Nephron (organoid): ENCODE data around the gene LENG9.
A peak's percentile ranks its signal among the peaks of the same experiment; 100 is the strongest.

ENCODE experiments used
- H3K27ac Mint-ChIP-seq, 3 experiments: 2 replicates each; pipeline ENCODE4 v1.8.0; 2020; ENCODE audit warnings: mixed read lengths in 3 of 3, mild to moderate bottlenecking in 2 of 3, moderate library complexity in 1 of 3
- H3K27me3 Mint-ChIP-seq: 2 replicates; pipeline ENCODE4 v1.8.0; 2021; ENCODE audit warnings: low read depth, mild to moderate bottlenecking, moderate library complexity, mixed read lengths
- H3K36me3 Mint-ChIP-seq: 2 replicates; pipeline ENCODE4 v1.8.0; 2020; ENCODE audit warnings: low read depth, mixed read lengths
- H3K4me1 Mint-ChIP-seq: 2 replicates; pipeline ENCODE4 v1.8.0; 2020; ENCODE audit warnings: mixed read lengths
- H3K4me3 Mint-ChIP-seq, 3 experiments: 2 replicates each; pipeline ENCODE4 v1.8.0; 2020; ENCODE audit warnings: mild to moderate bottlenecking in 3 of 3, mixed read lengths in 3 of 3, moderate library complexity in 2 of 3
- H3K9me3 Mint-ChIP-seq: 2 replicates; pipeline ENCODE4 v1.8.0; 2020; ENCODE audit warnings: mixed read lengths
- CTCF ChIP-seq, 3 experiments: fragments of 200-600 bp; sonication (generic); IDR thresholded peaks; one replicate each; pipeline ENCODE4 v1.5.0; 2021; ENCODE audit warnings: antibody characterized with exemption in 3 of 3; ENCODE audit not compliant: unreplicated experiment in 3 of 3

LENG9 gene

GRCh38 chr19:54412877-54413276 is 50.7 kb downstream of the LENG9 start:
- peak overlapping the region in 1 of 3 experiments; percentile 37 for H3K4me3 Mint-ChIP-seq
- peaks cover 10% of the 10 kb centered on the region for H3K4me1 Mint-ChIP-seq

More at GRCh38 chr19:54412877-54413276, 50.7 kb downstream of the LENG9 start:
- peaks cover 4% of the 10 kb centered on the region for H3K36me3 Mint-ChIP-seq
- TF ChIP-seq CTCF (IDR thresholded peaks at IDR 0.05; ENCODE audit: unreplicated experiment in 3 of 3): no peak
- H3K9me3 Mint-ChIP-seq: peaks cover 13% of the 10 kb centered on the region
- H3K27ac Mint-ChIP-seq: no peak overlapping the region
- peaks cover 56% of the 10 kb centered on the region for H3K27me3 Mint-ChIP-seq
